Measurements from ENCODE around the gene SIRT1.

GRCh38 chr10:67912331-67912946, 28.0 kb downstream of the SIRT1 start:
- TF ChIP-seq REST (IDR thresholded peaks at IDR 0.05; ENCODE audit: low read depth) (no peak), RAD21 (IDR thresholded peaks at IDR 0.05; ENCODE audit: low read depth) (no peak), POLR2A (IDR thresholded peaks at IDR 0.05; ENCODE audit: borderline replicate concordance, extremely low read depth, insufficient read depth, insufficient read length) (no peak), CTCF (IDR thresholded peaks at IDR 0.05 in 2 of 3, conservative IDR thresholded peaks at IDR 0.05 in 1 of 3; ENCODE audit: borderline replicate concordance in 1 of 3, insufficient read depth in 1 of 3, low read depth in 2 of 3, low read length in 2 of 3) (no peak), ZFX (IDR thresholded peaks at IDR 0.05) (no peak), MAX (IDR thresholded peaks at IDR 0.05) (no peak), SIN3A (IDR thresholded peaks at IDR 0.05; ENCODE audit: low read depth) (no peak), SRF (IDR thresholded peaks at IDR 0.05; ENCODE audit: low read depth) (no peak), ATF3 (IDR thresholded peaks at IDR 0.05) (no peak), POLR2AphosphoS5 (IDR thresholded peaks at IDR 0.05; ENCODE audit: low read depth, low read length) (no peak), CEBPB (IDR thresholded peaks at IDR 0.05; ENCODE audit: low read depth) (no peak)

Measured in HCT116 (cell line).